SU-DHL-6 (cell line): ENCODE measurements around the gene ISY1.

ENCODE experiments used
- EZH2phosphoT487 ChIP-seq: fragments of 200-600 bp; sonication (generic), shearing (Covaris generic); conservative IDR thresholded peaks from 2 replicates; pipeline ENCODE4 v1.6.1; 2018; ENCODE audit warnings: mild to moderate bottlenecking, antibody characterized with exemption, low read length, moderate library complexity, mixed read lengths
- TF ChIP-seq, protein P1 (sequence below): fragments of 200-600 bp; sonication (generic); IDR thresholded peaks from one replicate; pipeline ENCODE4 v1.5.1; 2017; ENCODE audit warnings: antibody characterized with exemption, mild to moderate bottlenecking, low read length, moderate library complexity; ENCODE audit not compliant: insufficient read depth, poor library complexity, severe bottlenecking

DNA sequence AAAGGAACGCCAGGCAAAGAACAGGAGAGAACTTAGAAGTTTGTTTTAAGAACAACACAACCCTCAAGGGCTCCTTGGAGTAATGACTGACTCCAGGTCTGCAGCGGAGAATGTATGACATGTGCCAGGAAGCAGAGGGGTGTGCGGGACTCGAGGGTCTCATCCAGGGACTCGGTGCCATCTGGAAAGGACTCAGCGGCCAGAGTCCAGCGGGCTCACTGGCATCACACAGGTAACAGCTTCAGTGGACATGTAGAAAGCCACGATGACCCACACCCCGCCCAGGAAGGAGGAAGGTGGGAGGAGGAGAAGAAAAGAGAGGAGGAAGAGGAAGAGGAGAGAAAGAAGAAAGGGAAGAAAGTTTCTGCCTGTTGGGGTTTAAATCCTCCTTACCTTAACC is 78.8 kb downstream of the ISY1 start:
- TF ChIP-seq, protein P1, sequence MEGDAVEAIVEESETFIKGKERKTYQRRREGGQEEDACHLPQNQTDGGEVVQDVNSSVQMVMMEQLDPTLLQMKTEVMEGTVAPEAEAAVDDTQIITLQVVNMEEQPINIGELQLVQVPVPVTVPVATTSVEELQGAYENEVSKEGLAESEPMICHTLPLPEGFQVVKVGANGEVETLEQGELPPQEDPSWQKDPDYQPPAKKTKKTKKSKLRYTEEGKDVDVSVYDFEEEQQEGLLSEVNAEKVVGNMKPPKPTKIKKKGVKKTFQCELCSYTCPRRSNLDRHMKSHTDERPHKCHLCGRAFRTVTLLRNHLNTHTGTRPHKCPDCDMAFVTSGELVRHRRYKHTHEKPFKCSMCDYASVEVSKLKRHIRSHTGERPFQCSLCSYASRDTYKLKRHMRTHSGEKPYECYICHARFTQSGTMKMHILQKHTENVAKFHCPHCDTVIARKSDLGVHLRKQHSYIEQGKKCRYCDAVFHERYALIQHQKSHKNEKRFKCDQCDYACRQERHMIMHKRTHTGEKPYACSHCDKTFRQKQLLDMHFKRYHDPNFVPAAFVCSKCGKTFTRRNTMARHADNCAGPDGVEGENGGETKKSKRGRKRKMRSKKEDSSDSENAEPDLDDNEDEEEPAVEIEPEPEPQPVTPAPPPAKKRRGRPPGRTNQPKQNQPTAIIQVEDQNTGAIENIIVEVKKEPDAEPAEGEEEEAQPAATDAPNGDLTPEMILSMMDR: no peak
- TF ChIP-seq EZH2phosphoT487: no peak
